Measurements from ENCODE around the gene ZNF429.

DNA sequence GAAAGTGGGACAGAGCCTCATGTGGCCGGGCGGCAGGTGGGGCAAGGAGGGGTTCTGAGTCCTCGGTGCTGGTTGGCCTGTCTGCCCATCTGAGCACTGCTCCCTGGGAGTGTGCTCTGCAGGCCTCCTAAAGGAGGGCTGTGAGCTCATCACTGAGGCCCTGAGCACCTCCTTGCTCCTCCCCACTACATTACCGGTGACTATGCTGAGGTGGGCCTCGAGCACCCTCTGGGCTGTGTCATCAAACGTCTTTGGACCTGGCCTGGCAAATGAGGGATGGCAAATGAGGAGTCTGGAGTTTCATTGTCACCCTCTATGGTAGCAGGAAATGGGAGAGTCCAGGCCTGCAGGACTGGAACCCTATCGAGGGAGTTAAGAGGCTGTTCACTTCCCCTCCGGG is 38.8 kb upstream of the ZNF429 start:
- TF ChIP-seq, protein P1, sequence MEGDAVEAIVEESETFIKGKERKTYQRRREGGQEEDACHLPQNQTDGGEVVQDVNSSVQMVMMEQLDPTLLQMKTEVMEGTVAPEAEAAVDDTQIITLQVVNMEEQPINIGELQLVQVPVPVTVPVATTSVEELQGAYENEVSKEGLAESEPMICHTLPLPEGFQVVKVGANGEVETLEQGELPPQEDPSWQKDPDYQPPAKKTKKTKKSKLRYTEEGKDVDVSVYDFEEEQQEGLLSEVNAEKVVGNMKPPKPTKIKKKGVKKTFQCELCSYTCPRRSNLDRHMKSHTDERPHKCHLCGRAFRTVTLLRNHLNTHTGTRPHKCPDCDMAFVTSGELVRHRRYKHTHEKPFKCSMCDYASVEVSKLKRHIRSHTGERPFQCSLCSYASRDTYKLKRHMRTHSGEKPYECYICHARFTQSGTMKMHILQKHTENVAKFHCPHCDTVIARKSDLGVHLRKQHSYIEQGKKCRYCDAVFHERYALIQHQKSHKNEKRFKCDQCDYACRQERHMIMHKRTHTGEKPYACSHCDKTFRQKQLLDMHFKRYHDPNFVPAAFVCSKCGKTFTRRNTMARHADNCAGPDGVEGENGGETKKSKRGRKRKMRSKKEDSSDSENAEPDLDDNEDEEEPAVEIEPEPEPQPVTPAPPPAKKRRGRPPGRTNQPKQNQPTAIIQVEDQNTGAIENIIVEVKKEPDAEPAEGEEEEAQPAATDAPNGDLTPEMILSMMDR (IDR thresholded peaks at IDR 0.05; ENCODE audit: low read length): no peak
- no peak for TF ChIP-seq EZH2 (optimal IDR thresholded peaks at IDR 0.05; ENCODE audit: low read depth, low read length)
- no peak for TF ChIP-seq EZH2phosphoT487 (IDR thresholded peaks at IDR 0.05; ENCODE audit: low read length)

Data from MM.1S (cell line).